ACHN (cell line): ENCODE data around the gene CENPP.

Experiments
- DNase-seq: peaks from one replicate; pipeline ENCODE4 v3.0.0-alpha.2; 2015
- in situ Hi-C: cut with HindIII; loops from 2 replicates; pipeline ENCODE4 v1.10.0; 2017; ENCODE audit warnings: low sequenced_read_pairs, low pct_ligation_motif_present, low pct_unique_long_range_greater_than_20kb

The CENPP gene

DNA sequence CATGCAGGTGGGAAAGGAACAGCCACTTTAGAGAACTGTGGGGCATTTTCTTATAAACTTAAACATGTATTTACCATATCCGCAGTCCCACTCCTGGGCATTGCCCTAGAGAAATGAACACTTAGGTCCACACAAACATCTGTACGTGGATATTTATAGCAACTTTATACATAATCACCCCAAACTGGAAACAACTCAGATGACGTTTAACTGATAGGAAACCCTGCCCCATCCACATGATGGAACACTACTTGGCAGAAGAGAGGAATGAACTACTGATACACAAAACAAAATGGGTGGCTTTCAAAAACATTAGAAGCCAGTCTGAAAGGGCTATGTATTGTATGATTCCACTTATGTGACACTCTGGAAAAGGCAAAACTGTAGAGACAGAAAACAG is 187.6 kb downstream of the CENPP start:
- in situ Hi-C loops: no loop called here
- no peak for DNase-seq

DNA sequence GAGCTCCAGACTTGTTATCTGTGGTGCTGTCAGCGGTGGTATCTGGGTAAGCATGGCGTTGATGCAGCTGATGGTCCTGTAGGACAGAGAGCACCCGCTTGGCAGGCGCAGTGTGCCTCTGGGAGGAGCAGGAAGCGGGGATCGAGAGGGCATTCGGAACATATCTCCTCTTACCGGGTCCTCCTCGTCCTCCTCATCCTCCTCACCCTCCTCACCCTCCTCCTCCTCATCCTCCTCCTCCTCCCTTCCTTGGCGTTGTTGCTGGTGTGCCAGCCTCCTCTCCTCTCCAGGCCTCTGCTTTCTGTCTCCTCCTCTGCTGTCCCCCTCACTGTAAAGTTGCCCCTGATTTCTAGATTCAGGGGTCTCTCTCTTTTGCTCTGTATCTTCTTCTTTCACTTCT is 188.9 kb downstream of the CENPP start:
- in situ Hi-C loops: no loop called here
- no peak for DNase-seq

DNA sequence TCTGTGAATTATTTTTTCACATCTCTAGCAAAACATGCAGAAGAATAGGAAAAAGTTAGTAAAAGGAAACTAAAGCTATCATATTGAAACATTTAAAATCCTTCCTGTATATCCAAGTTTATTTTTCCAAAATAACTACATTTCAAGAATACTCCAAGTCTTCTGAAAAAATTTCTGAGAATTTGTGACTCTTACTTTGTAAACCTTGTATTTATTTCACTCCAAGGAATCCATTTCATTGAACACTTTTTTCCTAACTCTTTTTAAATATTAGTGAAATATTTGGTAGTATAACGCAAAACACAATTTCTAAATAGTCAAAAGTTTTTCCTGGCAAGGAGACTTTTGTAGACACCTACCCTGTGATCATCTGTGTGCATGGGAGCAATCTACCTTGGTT is 190.8 kb downstream of the CENPP start:
- in situ Hi-C loops: no loop called here

DNA sequence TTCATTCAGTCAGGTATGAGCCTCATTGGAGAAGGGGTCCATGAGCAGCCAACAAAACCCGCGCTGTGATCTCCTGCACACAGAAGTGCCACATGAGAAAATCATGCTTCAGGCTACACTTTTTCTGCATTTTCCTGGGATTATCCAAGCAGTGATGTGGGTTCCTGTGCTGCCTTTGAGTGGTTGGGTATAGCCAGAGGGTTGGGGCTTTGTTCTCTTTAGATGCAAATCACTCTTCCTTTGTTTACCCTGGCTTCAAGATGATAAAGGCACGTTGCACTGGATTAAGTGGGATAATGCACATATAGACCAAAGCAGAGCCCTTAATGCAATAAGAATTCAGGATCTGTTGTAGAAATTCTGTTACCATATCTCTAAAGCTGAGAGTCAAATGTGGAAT is 191.3 kb downstream of the CENPP start:
- DNase-seq: no peak

More for the DNA sequence above, 190.8 kb downstream of the CENPP start:
- DNase-seq: no peak

DNA sequence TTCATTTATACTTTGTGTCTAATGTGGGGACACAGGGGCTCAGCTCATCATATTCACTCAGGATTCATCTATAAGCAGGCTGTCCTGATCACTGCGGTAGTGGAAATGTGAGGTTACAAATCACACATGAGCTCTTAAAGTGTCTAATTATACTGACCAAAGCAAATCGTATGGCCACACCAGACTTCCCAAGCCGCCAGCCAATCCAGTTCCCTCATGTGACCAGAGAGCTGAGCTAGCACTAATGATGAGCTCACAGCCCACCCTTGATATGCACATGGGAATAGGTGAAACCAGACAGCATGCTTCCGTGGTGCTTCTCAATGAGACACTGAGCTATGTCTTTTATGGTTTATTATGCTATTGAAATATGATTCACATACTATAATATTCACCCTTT is 192.4 kb downstream of the CENPP start:
- DNase-seq: no peak
- in situ Hi-C loops: no loop called here

More for the DNA sequence above, 191.3 kb downstream of the CENPP start:
- in situ Hi-C loops: no loop called here

DNA sequence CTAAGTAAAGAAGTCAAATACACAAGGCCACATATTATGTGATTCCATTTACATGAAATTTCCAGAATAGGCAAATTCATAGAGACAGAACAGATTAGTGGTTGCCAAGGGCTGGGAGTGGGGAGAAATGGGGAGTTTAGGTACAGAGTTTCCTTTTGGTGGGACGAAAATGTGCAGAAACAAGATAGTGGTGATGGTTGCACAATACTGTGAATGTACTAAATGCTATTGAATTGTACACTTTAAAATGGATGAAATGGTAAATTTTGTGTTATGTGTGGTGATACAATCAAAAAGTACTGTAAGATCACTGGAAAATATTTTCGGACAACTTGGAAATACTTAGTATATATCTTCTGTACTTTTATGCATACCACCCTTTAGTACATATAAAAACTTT is 195.1 kb downstream of the CENPP start:
- no peak for DNase-seq
- in situ Hi-C loops: no loop called here

DNA sequence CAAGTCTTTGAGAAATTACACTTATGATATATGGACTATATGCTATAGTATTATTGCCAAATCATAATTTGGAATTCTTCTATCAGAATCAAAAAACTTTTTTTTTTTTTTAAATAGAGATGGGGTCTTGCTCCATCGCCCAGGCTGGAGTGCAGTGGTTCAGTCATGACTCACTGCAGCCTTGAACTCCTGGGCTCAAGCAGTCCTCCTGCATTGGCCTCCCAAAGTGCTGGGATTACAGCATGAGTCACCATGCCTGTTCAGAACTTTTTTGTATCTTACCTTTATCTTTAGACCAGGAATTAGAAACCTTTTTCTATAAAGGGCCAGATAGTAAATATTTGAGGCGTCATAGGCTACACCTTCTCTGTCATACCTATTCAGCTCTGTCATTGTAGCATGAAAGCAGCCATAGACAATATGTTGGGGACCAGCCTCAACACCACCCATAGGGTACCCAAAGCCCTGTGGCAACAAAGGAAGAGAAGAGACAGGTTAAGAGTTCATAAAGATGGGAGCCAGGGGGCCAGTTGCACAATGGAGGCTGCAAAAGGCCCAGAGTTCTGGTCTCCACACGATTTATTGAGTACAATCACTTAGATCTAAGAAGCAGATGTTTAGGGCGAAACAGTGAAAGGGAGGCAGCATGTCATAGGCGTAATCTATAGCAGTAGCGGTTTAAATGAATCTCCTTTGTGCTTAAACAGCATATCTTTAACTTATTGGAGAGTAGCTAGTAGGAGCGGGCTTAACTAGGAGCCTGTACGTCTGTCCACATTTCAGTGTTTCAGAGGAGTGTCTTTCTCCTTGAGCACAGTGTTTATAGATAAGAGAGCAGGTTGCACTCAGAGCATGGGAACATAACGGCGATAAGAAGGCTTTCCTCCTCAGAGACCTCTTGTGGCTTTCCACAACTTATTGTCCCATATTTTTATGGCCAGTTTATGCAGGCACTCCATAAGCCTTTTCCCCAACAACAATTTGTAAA is 197.5 kb downstream of the CENPP start:
- in situ Hi-C loops: no loop called here
- DNase-seq: no peak

DNA sequence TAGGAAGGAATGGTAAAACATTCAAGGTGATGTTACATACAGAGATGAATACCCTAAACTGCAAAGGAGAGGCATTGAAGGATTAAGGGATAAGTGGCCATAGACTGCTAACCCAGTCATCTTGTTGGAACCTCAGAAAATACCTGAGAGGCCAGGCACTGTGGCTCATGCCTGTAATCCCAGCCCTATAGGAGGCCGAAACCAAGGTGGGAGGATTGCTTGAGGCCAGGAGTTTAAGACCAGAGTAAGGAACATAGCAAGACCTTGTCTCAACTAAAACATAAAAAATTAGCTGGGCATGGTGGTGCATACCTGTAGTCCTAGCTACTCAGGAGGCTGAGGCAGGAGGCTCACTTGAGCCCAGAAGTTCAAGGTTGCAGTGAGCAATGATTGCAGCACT is 199.1 kb downstream of the CENPP start:
- no peak for DNase-seq
- in situ Hi-C loops: no loop called here

DNA sequence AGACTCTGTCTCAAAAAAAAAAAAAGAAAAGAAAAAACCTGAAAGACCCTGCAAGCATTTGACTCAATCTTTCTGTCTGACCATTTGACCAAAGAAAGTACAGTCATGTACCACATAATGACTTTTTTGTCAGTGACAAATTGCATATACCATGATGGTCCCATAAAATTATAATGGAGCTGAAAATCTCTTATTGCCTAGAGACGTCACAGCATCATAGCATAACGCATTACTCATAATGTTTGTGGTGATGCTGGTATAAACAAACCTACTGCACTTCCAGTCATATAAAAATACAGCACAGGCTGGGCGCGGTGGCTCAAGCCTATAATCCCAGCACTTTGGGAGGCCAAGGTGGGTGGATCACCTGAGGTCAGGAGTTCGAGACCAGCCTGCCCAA is 199.6 kb downstream of the CENPP start:
- DNase-seq: no peak
- in situ Hi-C loops: no loop called here

DNA sequence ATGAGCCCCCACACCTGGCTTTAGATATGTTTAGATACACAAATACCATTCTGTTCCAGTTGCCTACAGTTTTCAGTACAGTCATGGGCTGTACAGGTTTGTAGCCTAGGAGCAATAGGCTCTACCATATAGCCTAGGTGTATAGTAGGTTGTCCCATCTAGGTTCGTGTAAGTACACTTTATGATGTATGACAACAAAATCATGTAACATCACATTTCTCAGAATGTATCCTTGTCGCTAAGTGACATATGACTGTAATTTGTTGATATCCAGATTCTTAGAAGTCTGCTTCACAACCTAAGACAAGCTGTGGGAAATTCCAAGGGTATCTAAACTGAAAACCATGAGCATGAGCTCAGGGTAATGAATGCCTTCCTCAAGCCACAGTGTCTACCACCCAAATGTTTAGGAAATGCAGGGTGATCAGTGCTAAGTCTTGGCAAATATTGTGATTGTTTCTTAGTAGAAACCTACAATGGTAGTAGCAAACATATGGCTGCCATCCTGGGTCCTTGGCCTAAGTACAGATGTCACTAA is 201.6 kb downstream of the CENPP start:
- DNase-seq: no peak
- in situ Hi-C loops: no loop called here

DNA sequence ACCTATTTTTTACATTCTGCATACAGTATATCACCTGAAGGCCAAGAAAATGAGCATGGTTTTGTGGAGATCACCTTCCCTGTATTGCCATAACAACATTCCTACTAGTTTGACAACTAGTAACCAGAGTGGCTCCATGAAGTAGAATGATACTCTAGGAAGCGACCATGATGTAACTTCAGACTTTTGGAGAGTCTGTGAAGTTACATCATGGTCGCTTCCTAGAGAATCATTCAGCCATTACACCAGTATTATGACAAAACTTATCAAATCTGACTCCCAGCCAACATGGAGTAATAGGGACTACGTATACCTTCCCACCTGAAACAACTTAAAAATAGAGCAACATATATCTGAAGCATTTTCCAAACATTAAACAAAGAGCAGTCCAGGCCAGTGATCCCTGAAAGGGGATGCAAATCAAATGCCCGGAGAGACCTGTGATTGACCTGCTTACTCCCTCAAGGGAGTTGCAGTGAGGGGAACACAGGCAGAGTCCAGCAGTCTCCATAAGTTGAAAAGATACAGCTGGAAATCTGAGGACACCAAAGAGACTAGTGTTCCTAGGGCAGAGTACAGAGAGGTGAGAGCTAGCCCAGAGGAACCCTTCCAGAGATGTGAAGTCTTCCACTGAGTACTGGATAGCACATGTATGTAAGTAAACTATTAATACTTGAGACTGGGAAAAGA is 202.2 kb downstream of the CENPP start:
- in situ Hi-C loops: no loop called here
- DNase-seq: no peak

DNA sequence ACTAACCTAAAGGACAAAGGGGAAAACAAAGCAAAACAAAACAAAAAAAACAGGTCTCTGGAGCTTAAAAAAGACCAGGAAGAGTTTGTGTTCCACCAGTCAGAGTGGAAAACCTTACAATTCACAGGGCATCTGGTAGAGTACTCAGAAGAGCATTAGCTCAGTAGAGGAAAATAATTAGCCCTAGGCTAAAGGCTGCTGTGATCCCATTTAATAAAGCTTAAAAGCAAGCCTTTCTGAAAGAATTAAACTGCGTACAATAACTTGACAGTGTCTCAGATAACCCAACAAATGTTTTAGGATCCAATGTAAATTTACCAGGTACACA is 202.7 kb downstream of the CENPP start:
- in situ Hi-C loops: no loop called here
- no peak for DNase-seq

DNA sequence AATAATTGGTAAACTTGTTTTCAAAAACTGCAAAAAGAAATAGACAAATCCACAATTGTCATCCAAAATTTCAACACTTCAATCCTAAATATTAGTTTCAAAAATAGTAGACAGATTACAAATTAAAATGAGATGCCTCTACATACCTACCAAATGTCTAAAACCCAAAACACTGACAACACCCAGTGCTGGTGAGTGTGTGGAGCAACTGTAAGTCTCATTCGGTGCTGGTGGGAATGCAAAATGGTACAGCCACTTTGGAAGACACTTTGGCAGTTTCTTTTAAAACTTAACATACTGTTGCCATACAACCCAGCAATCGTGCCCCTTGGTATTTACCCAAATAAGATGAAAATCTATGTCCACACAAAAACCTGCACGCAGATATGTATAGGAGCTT is 203.4 kb downstream of the CENPP start:
- no peak for DNase-seq
- in situ Hi-C loops: no loop called here

DNA sequence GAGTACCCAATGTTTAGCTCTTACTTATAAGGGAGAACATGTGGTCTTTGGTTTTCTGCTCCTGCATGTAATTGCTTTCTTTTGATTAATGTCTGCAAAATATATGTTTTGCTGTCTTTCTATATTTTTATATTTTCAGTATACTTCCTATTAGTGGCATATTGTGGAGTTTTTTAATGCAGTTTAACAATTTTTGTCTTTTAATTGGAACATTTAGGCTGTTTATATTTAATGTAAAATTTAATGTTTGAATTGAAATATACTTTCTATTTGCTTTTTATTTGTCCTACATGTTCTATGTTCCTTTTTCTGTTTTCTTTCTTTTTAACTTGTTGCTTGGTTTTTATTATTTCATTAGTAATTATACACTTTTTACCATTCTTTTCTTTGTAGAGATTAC is 205.1 kb downstream of the CENPP start:
- no peak for DNase-seq
- in situ Hi-C loops: no loop called here

DNA sequence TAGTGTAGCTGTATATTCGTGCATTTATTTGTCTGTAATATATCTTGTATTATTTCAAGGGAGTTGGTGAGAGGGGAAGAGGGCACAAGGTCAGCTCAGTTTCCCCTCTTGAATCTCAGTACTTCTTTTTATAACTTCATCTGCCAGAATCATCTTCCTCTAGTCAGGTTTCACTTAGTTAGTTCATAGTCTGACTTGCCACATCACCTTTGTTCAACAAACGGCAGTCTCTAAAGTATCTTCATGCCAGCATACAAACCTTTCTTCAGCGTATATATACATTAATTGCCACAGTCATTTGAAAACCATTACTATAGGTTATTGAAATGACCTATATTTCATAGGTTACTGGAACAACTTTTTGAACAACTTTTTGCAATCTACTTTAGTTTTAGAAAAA is 208.5 kb downstream of the CENPP start:
- in situ Hi-C loops: no loop called here
- no peak for DNase-seq

DNA sequence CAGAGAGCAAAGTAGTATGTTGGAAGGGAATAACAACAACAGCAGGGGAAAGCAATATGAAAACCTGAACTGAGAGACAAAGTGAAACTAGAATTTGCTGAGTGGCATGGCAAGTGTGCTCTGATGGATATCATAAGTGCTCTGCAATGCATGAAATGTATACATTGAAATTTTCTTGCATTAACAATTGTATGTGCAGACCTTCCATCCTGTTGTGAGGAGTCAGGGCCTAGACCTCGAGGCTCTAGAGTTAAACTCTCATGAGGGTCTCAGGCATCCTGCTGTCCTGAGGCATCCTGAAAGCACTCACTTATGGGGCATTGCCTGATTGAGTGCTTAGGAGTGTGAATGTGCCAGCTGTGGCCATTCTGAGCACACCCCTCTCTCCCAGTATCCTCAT is 208.9 kb downstream of the CENPP start:
- no peak for DNase-seq
- in situ Hi-C loops: no loop called here

DNA sequence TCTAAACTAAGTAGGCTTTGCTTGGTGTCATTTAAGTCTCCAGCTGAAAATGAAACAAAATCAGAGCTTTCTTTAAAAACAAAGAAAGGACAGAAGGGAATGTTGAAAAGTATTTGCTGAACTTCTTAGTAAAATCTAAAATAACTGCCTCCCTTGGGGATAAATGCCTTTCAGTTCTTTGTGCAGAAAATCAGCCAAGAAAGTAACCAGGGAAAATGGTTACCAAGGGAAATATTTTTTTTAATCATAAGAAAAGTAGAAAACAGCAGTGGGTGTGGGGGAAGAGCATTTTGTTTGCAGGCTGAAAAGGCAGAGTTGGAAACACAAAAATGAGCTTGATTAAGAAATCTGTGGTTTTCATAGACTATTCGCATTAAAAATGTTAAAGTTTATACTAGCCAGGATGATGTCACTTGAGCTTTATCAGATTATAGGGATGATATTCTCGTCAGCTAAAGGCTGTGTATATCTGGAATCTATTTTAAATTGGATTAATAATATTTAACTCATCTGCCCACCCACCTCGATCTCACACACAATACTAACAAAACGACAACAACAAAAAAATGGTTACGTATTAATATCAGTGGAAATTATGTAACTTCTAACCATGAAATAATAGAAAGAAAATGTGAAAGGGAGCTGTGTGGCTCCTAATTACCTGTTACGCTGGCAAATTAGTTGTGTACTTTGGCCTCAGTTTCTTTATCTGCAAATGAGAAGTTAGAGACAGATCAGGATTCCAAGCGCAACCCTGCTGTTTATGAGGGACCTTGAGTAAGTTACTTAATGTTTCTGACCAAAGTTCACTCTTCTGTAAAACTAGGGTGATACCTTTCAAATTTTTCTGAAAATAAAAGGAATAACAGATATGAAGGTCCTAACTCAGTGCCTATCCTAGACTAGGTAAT is 210.4 kb downstream of the CENPP start, which contains the start of gene ECM2:
TSS of gene ECM2 (minus strand) at position 51 of the 911 bp plus-strand sequence. CDS start 13,124 bp downstream, outside the sequence.
- DNase-seq: no peak
- in situ Hi-C loops: no loop called here

DNA sequence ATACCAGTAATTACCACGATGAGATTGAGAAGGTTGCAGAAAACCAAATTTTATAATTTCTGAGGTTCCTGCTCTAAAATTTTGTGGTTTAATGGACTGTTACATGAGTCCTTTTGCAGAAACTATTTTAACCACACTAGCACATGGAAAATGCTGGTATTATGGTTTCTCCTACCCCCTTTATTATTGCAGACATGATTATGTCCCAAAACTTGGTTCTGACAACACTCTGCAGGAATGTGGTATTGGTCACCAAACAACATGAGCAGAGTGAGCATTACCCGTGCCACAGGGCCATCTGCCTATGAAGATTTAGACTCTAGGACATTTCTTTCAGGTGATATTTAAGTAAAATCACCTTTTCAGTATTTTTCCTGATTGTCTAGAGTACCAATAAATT is 212.8 kb downstream of the CENPP start:
- no peak for DNase-seq
- in situ Hi-C loops: no loop called here

DNA sequence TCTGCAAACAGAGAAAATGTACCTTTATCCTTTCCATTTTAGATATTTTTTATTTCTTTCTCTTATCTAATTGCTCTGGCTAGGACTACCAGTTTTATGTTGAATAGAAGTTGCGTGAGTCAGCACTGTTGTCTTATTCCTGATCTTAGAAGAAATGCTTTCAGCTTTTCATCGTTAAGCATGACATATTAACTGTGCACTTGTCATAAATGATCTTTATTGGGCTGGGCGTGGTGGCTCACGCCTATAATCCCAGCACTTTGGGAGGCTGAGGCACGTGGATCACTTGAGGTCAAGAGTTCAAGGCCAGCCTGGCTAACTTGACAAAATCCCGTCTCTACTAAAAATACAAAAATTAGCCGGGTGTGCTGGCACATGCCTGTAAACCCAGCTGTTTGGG is 218.2 kb downstream of the CENPP start:
- no peak for DNase-seq
- in situ Hi-C loops: no loop called here
